Pancreas (tissue), 10 donors: ENCODE data around the gene LPAR3. TPM values are rescaled to one million over a fixed set of nuclear protein-coding genes. Genes with fewer than 3 reads are reported as not detected.
A peak's percentile ranks its signal among the peaks of the same experiment; 100 is the strongest.

ENCODE experiments used
- ATAC-seq, 4 donors: fragments of 200-7000 bp; cut with Tn5 transposase; one replicate each; pipeline versions ENCODE4 v1.8.0 to v1.9.1; 2020; ENCODE audit warnings: mild to moderate bottlenecking in 4 of 4, moderate library complexity in 4 of 4
- DNase-seq, 6 donors: peaks; one replicate each; pipeline ENCODE4 v3.0.0-alpha.2; 2020
- FAIRE-seq: peaks from 2 replicates; lab custom pipeline; 2012; peaks lifted over from hg19 to GRCh38; lab: Jason Lieb, UNC
- H3K27ac ChIP-seq, 4 donors: fragments of 200-600 bp; sonication (generic); 1 replicate in 3 of 4; 2 replicates in 1 of 4; pipeline versions ENCODE4 v1.5.0 to v1.8.0; 2020
- H3K27me3 ChIP-seq, 4 donors: fragments of 200-600 bp; one replicate each; pipeline ENCODE4 v1.8.0; 2021
- H3K36me3 ChIP-seq, 3 donors: fragments of 200-600 bp; sonication (generic) in 1 of 3; one replicate each; pipeline versions ENCODE4 v1.5.0 to v1.8.0; 2020 to 2021
- H3K4me1 ChIP-seq, 3 donors: fragments of 200-600 bp; one replicate each; pipeline ENCODE4 v1.8.0; 2021
- H3K4me3 ChIP-seq, 4 donors: fragments of 200-600 bp; sonication (generic) in 2 of 4; one replicate each; pipeline versions ENCODE4 v1.5.0 to v1.8.0; 2020 to 2021
- H3K9me3 ChIP-seq, 4 donors: fragments of 200-600 bp; one replicate each; pipeline ENCODE4 v1.8.0; 2021
- WGBS, 2 donors: extraction: QIAGEN DNeasy Blood & Tissue Kit; methylation state at CpG; one replicate each; pipeline ENCODE4 v1.1.7; 2013; 5-methylcytosine and 5-hydroxymethylcytosine counted together
- intact Hi-C, 3 donors: fragments of 100-400 bp; cut with DNase I; formaldehyde crosslinking; loops; one replicate each; pipeline versions ENCODE4 v1.11.1 to v1.14.2; 2022
- polyA plus RNA-seq, 2 donors: library from polyadenylated mRNA; stranded (reverse); fragments of 200-250 nt; gene quantifications; one replicate each; pipeline ENCODE4 v1.2.3, GENCODE V29; 2013
- total RNA-seq, 6 donors: library from RNA; stranded (reverse); fragmentation: NEBNext Ultra II Directional in 4 of 6; extraction: Animal tissue kit (Norgen Biotek cat#: 25700) in 4 of 6; gene quantifications; one replicate each; pipeline versions ENCODE4 v1.2.1 to v1.2.4, GENCODE V29; 2021 to 2023
- TF ChIP-seq, protein P1 (sequence below), 4 donors: fragments of 200-600 bp; sonication (generic) in 3 of 4; IDR thresholded peaks; one replicate each; pipeline versions ENCODE4 v1.5.0 to v1.8.0; 2021; ENCODE audit warnings: antibody characterized with exemption in 4 of 4
- donor health status: healthy with polysubstance abuse.
- donor health status: DM: no; HTN: no; CAD: no; lungs with moderate emphysema.
- donor health status: DM: no; HTN: no; CAD: no.
- donor health status: control.
- donor health status: control.
- donor health status: Bipolar disorder and iron deficiency.
- donor health status: DM: yes; HTN: yes; CAD: no.
- donor health status: DM: no; HTN: no; CAD: no.
- donor health status: DM: no; HTN: no; CAD: no.
- donor health status: DM: yes; HTN: yes; CAD: no.

LPAR3 gene
- total and polyA plus RNA-seq, 8 donors: 1.4 to 19.5 (median 11.1) TPM

GRCh38 chr1:84839544-84839943 is 53.5 kb downstream of the LPAR3 start:
- H3K36me3 ChIP-seq: no peaks in the 10 kb centered on the region
- no peaks in the 10 kb centered on the region for H3K9me3 ChIP-seq
- WGBS, 2 donors: 41 to 47% methylated on average over 1 of the region's 1 CpG
- no peak overlapping the region for H3K4me3 ChIP-seq
- no peak overlapping the region for H3K27ac ChIP-seq
- intact Hi-C loops: no loop called here
- TF ChIP-seq, protein P1, sequence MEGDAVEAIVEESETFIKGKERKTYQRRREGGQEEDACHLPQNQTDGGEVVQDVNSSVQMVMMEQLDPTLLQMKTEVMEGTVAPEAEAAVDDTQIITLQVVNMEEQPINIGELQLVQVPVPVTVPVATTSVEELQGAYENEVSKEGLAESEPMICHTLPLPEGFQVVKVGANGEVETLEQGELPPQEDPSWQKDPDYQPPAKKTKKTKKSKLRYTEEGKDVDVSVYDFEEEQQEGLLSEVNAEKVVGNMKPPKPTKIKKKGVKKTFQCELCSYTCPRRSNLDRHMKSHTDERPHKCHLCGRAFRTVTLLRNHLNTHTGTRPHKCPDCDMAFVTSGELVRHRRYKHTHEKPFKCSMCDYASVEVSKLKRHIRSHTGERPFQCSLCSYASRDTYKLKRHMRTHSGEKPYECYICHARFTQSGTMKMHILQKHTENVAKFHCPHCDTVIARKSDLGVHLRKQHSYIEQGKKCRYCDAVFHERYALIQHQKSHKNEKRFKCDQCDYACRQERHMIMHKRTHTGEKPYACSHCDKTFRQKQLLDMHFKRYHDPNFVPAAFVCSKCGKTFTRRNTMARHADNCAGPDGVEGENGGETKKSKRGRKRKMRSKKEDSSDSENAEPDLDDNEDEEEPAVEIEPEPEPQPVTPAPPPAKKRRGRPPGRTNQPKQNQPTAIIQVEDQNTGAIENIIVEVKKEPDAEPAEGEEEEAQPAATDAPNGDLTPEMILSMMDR (IDR thresholded peaks at IDR 0.05): no peak
- ATAC-seq: no peak
- FAIRE-seq: no peak
- H3K27me3 ChIP-seq: no peaks in the 10 kb centered on the region
- peaks cover 6 to 9% (median 8%) of the 10 kb centered on the region in 3 donors for H3K4me1 ChIP-seq
- no peak for DNase-seq

DNA sequence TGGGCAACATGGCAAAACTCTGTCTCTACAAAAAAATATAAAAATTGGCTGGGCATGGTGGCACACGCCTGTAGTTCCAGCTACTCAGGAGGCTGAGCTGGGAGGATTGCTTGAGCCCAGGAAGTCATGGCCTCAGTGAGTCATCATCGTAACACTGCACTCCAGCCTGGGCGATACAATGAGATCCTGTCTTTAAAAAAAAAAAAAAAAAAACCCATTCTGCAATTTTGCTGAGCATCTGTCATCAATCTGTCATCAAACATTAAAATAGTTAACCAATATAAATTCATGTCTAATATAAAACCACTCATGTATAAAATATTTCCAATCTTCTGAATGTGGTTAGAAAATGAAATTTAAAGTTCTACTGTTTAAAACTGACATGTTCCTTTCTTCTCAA is 56.9 kb downstream of the LPAR3 start:
- TF ChIP-seq, protein P1 (IDR thresholded peaks at IDR 0.05): no peak
- 86 to 88% methylated on average over 3 of the region's 3 CpGs for WGBS, 2 donors
- ATAC-seq: no peak
- no peak for FAIRE-seq
- Histone ChIP-seq H3K27ac (no peak overlapping the region), H3K36me3 (no peaks in the 10 kb centered on the region), H3K9me3 (no peaks in the 10 kb centered on the region), H3K4me1 (peaks cover 8 to 21% (median 20%) of the 10 kb centered on the region in 3 donors), H3K4me3 (no peak overlapping the region), H3K27me3 (no peaks in the 10 kb centered on the region)
- intact Hi-C loops: no loop called here
- no peak for DNase-seq

DNA sequence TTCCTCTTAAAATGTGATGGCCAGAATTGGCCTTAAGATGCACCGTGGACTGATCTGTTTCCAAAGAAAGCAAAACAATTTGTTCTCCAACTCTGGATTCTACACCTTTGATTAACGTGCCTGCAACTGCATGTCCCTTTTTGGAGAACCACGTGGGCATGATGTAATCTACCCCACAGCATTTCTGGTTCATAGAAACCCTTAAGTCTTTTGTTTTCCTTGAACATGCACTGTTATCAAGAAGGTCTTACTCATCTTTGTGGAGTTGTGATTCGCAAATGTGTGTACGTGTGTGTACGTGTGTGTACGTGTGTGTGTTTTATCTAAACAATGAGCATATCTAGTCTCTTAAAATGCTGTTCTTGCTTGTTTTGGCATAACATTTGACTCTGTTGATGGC is 57.8 kb downstream of the LPAR3 start:
- Histone ChIP-seq H3K4me3 (no peak overlapping the region), H3K4me1 (peaks cover 8 to 21% (median 20%) of the 10 kb centered on the region in 3 donors), H3K36me3 (no peaks in the 10 kb centered on the region), H3K27ac (peak overlapping the region in 1 of 4 donors; percentile 34), H3K27me3 (no peaks in the 10 kb centered on the region), H3K9me3 (no peaks in the 10 kb centered on the region)
- intact Hi-C loops: no loop called here
- FAIRE-seq (no peak), DNase-seq (no peak), ATAC-seq (peak in 3 of 4 donors; percentile 28 to 38 (median 38))
- 71 to 79% methylated on average over 7 of the region's 7 CpGs for WGBS, 2 donors
- TF ChIP-seq, protein P1 (IDR thresholded peaks at IDR 0.05): no peak

DNA sequence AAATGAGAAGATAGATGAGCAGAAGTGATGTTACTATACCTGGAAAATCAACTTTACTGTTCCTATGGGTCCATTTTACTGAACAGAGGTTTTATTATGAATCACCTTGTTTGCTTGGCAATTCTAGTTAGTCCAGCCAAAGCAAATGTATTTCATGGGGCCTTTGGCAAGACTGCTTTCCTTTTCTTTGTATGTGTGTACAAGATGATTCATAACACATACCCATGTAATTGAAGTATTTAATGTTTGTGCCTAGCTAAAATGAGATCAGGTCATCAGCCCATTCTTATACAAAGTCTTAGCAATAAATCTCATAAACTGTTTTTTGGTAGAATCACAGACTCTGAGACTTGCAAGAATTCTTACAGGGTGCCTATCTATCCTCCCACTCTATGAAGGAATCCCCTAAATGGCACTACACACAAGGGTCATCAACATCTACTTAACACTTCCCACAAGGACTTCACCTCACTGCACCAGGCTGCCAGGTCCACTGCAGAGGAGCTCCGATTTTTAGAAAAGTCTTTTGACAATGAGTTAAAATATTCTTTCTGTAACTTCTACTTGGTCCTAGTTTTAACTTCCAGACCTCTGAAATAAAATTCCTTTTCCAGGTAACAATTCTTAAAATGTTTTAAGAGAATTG is 58.5 kb downstream of the LPAR3 start:
- peak; percentile 92 to 96 (median 95) for ATAC-seq

More for the DNA sequence above, 58.5 kb downstream of the LPAR3 start:
- Histone ChIP-seq H3K27me3 (no peaks in the 10 kb centered on the region), H3K4me1 (peaks cover 8 to 21% (median 20%) of the 10 kb centered on the region in 3 donors), H3K4me3 (no peak overlapping the region), H3K27ac (peak overlapping the region in 2 of 4 donors; percentile 32 to 34), H3K9me3 (no peaks in the 10 kb centered on the region), H3K36me3 (no peaks in the 10 kb centered on the region)
- WGBS, 2 donors: 84 to 100% methylated on average over 1 of the region's 1 CpG
- intact Hi-C loops: no loop called here
- TF ChIP-seq, protein P1 (IDR thresholded peaks at IDR 0.05): no peak
- FAIRE-seq (no peak), DNase-seq (peak in 2 of 6 donors; percentile 29 to 42)
